ENCODE data around the gene ARID1B. TPM values are rescaled to one million over a fixed set of nuclear protein-coding genes. Genes with fewer than 3 reads are reported as not detected.
A peak's percentile ranks its signal among the peaks of the same experiment; 100 is the strongest.

The ARID1B gene
- total and polyA plus RNA-seq, 9 of the 15 experiments (the other 6 are each of a cell fraction or from before 2014, with no cell fraction given) = 12.5 to 50.5 (median 25.8) TPM

- TF ChIP-seq ZBTB2 (IDR thresholded peaks at IDR 0.05) (no peak), TCF7L2 (IDR thresholded peaks at IDR 0.05; ENCODE audit: low read depth, low read length) (no peak), ZNF134 (CRISPR knock-in tag; conservative IDR thresholded peaks at IDR 0.05) (no peak), ELF4 (CRISPR knock-in tag; IDR thresholded peaks at IDR 0.05) (no peak), POLR3A (IDR thresholded peaks at IDR 0.05; ENCODE audit: borderline replicate concordance, extremely low read depth, insufficient read depth, insufficient read length) (no peak), TARDBP (IDR thresholded peaks at IDR 0.05) (no peak), DIDO1 (tag; IDR thresholded peaks at IDR 0.05; ENCODE audit: low read depth) (no peak), NR2F6 (CRISPR knock-in tag; IDR thresholded peaks at IDR 0.05) (no peak), ZNF280B (CRISPR knock-in tag; IDR thresholded peaks at IDR 0.05) (no peak), TEAD2 (tag; IDR thresholded peaks at IDR 0.05) (no peak), GABPB2 (CRISPR knock-in tag; conservative IDR thresholded peaks at IDR 0.05) (no peak), MTA3 (IDR thresholded peaks at IDR 0.05; ENCODE audit: borderline replicate concordance) (peak; percentile 46; the same call in 1 of the 2 replicates), MXI1 (IDR thresholded peaks at IDR 0.05; ENCODE audit: low read depth, low read length) (no peak), JUND (IDR thresholded peaks at IDR 0.05; ENCODE audit: borderline replicate concordance, low read depth, low read length) (peak; percentile 39; the same call in 1 of the 2 replicates), JUND (tag; IDR thresholded peaks at IDR 0.05; ENCODE audit: borderline replicate concordance, low read depth, low read length) (no peak; the same call in 2 of the 3 replicates), STAT5B (CRISPR knock-in tag; IDR thresholded peaks at IDR 0.05) (no peak), XRCC4 (IDR thresholded peaks at IDR 0.05; ENCODE audit: extremely low read depth, insufficient read depth, insufficient read length) (no peak), CSDE1 (IDR thresholded peaks at IDR 0.05) (no peak; a peak in 1 of 4 replicates), BCL6 (CRISPR knock-in tag; IDR thresholded peaks at IDR 0.05) (no peak), SREBF1 (IDR thresholded peaks at IDR 0.05; ENCODE audit: borderline replicate concordance, low read depth, low read length) (no peak), ARID2 (IDR thresholded peaks at IDR 0.05) (no peak), USF2 (CRISPR knock-in tag; IDR thresholded peaks at IDR 0.05) (no peak), HEY1 (CRISPR knock-in tag; IDR thresholded peaks at IDR 0.05; ENCODE audit: borderline replicate concordance) (no peak), MYNN (IDR thresholded peaks at IDR 0.05) (no peak), MYNN (CRISPR knock-in tag; IDR thresholded peaks at IDR 0.05) (no peak), HMBOX1 (IDR thresholded peaks at IDR 0.05) (peak; percentile 76), GTF2A2 (tag; IDR thresholded peaks at IDR 0.05) (no peak), CEBPB (tag; IDR thresholded peaks at IDR 0.05) (no peak), ZC3H8 (IDR thresholded peaks at IDR 0.05) (no peak)
Measured at GRCh38 chr6:156780102-156780641, 3.0 kb downstream of the ARID1B start (continued).
